ENCODE results near the gene PIK3R2.
A peak's percentile ranks its signal among the peaks of the same experiment; 100 is the strongest.
"Not testable (repeated sequence)": the region's sequence is repeated elsewhere in the genome, so short reads cannot be mapped to it uniquely, and the experiment has no call there.

The PIK3R2 gene

DNA sequence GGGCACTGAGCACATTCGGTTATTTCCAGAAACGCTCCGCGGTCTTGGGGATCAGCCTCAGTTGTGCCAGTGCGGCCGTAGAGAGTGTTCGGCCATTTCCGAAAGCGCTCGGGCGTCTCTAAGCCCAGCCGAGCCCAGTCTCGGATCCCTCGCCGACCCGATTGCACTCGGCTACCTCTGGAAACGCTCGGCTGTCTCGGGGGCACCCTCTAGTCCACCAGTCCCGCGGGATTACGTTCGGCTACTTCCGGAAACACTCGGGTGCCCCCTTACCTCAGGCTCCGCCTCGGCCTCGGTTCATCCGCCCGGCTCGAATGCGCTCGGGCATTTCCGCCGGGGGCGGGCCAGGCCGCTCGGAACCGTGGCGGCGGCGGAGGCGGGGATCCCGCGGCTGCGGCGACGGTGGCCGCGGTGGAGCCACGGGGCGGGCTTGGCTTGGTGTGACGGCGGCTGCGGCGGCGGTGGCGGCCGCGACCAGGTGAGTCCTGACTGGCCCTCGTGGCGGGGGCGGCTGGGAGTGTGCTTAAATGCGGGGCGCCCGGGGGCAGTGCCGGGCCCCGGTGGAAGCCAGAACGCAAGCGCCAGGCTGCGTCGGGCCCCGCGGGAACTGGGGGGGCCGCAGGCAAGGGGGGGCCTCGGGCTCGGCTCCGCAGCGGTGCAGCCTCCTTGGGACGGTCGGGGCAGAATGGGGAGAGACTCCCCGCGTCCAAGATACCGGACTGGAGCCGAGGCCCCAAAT is at the start of gene PIK3R2:
Gene PIK3R2 (plus strand): TSS at position 347 of the 739 bp plus-strand sequence. CDS start 2,717 bp downstream, outside the sequence.
- DNase-seq = peak; percentile 100

DNA sequence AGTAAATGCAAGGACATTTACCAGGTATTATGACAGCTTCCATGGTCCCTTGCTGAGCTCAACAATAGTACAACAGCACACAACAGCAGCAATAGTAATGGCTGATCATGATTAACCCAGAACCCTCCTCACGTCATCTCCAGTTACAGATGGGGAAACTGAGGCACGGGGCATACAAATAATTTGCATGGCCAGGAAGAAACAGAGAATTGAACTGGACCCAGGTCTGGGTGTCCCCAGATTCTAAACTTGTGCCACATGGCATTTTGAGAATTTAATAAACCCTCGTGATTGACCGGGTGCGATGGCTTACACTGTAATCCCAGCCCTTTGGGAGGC is 48.2 kb upstream of the PIK3R2 start:
- DNase-seq = no peak

DNA sequence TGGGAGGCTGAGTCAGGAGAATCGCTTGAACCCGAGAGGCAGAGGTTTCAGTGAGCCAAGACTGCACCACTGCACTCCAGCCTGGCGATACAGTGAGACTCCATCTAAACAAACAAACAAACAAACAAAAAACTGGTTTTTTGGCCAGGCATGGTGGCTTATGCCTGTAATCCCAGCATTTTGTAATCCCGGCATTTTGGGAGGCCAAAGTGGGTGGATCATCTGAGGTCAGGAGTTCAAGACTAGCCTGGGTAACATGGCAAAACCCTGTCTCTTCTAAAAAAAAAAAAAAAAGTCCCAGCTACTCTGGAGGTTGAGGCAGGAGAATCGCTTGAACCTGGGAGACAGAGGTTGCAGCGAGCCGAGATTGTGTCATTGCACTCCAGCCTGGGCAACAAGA is 47.7 kb upstream of the PIK3R2 start:
- not testable (repeated sequence) for DNase-seq

DNA sequence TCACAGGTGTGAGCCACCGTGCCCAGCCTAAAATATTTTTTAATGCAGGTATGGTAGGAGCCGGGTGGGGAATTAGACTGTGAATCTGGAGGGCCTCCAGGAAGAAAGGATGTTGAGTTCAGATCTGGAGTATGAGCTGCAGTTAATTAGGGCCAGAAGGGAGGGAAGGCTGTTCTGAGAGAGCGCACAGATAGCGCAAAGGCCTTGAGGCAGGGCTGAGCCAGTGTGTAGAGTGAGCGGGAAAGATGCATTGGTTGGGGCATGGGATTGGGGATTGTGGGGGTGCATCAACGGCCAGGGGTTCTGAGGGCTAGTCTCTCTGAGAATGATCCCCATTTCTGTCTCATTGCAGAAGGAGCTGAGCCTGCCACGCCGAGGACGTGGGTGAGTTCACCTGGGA is 45.7 kb upstream of the PIK3R2 start:
- DNase-seq = no peak

DNA sequence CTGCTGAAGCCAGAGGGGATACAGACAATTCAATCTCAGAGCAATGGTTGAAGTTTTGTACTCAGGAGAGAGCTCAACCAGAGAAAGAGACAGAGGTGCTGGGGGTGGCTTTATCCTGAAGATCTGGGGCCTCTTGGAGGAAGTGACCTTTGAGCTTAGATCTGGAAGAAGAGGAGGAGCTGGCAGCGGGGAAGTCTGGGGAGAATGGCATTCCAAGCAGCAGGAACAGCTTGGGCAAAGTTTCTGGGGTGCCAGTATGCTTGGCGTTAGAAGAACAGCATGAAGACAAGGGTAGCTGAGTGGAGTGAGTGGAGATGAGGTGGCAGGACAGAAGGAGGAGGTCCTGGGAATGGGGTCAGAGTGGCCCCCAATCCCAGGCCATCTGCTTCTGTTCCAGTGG is 44.1 kb upstream of the PIK3R2 start:
- DNase-seq = no peak

DNA sequence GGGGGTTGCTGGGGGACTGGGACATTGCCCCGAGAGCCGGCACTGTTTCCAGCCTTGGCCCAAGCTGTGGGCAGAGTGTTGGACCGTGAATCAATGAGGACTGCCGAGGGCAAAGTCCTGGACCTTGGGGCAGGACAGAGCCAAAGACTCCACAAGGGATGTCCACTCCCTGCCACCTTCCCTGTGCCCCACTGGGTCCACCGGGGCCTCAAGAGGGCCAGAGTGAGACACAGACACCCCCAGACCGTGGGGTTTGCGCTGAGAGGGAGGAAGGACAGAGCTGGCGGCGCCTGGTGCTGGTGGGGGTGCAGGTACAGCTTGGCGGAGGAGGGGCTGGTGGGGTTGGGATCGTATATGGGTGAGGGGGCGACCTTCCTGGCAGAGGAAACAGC is 43.6 kb upstream of the PIK3R2 start:
- no peak for DNase-seq

DNA sequence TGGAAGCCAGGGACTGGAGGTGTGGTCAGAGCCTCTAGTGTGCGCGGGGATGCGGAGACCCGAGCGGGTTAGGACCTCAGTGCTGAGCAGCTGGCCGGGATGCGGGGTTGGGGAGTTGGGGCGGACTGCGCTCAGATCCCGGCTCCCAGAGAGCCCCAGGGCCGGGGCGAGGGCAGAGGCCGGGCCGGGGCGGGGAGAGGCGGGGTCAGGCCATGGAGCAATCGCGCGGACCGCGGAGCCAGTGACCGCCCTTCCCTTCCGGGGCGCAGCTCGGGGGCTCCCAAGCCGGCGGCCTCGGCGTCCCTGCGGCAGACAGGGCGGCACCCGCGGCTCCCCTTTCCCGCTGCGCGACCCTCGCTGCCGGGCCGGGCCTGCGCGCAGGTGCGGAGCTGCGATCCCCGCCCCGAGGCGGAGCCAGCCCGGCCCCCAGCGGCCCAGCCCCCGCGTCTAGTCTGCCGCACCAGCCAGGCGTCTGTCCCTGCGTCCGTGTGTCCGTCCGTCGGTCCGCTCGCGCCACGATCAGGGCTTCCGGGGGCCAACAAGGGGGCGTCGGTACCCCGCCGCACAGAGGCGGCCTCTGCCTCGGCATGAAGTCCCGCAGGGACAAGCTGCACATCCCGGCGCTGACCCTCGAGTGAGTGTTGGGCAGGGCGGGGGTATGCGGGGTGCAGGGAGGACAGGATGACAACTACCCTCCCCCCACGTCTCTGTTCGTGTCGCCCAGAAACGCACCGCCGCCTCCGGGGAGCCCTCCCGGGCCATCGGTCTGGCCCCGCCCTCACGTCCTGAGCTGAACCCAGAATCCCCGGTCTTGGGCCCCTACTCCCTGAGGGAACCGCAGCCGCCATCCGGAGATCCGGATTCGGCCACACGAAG is 43.0 kb upstream of the PIK3R2 start:
- DNase-seq = peak; percentile 61 to 74

DNA sequence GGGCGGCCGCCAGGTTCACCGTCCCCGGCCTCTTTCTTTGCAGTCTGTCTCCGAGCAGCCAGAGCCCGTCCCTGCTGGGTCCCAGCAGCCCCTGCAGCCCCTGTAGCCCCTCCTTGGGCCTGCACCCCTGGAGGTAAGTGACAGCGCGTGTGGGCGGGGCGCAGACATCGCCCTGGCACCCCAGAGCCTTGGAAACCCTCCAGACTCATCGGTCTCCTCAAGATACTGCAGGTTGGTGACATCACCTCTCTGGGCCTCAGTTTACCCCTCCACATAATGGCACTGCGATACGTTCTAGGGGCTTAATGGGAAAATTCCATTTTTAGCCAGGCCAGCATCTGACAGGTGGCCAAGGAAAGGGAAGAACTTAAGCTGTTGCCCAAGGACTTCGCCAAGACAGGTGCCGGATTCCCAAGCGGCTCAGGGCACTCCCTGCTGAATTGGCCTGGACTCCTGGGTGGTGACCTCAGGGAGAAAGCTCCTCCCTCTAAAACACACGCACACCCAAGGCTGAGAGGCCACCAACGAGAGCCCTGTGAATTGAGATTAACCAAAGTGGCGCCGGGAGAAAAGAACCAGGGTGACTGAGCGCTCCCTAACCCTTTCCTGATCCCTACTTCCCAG is 42.2 kb upstream of the PIK3R2 start:
- no peak for DNase-seq

DNA sequence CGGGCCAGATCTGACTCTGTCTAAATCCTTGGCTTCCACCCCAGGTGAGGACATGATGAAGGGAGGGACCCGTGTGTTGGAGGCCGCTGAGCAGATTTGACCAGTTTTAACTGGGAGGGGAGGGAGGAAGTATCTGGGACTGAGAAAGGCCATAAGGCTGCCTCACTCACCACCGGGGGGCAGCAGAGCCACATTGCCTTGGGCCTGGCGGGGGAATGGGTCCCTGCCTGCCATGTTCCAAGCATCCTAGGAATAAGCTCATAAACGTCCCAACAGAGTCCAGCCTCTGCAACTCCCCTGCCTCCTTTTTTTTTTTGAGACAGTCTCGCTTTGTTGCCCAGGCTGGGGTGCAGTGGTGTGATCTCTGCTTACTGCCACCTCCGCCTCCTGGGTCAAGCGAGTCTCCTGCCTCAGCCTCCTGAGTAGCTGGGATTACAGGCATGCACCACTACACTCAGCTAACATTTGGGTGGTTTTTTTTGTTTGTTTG is 39.9 kb upstream of the PIK3R2 start:
- DNase-seq = peak; percentile 87 to 90

DNA sequence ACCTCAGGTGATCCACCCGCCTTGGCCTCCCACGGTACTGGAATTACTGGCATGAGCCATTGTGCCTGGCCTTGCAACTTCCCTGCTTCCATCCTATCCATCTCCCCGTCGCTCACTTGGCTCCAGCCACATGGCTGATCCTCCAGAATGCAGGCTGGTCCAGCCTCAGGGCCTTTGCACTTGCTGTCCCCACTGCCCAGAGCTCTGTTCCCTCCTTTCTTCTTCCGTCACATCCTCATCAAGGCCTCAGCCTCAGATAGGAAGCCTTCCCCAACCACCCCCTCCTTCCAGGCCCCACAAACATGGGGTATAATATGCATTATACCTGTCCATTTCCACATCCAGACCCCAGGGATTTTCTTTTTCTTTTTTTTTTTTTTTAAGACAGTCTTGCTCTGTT is 39.1 kb upstream of the PIK3R2 start:
- no peak for DNase-seq

DNA sequence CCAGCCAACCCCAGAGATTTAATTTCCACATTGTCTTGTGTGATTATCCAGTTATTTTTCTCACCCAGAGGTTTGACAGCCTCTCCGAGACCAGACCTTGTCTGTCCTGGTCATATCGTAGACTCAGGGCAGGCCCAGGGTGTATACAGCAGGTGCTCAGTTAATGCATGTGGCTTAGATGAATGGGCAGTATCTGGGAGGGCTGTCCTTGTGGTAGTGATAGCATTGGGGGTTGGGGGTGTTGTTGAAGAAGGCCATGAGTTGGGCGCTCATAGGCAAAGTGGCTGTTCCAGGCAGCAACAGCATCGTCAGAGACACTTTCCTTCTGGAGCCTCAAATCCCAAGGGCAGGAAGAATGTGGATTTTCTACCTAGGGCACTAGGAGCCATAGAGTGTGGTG is 38.5 kb upstream of the PIK3R2 start:
- no peak for DNase-seq

DNA sequence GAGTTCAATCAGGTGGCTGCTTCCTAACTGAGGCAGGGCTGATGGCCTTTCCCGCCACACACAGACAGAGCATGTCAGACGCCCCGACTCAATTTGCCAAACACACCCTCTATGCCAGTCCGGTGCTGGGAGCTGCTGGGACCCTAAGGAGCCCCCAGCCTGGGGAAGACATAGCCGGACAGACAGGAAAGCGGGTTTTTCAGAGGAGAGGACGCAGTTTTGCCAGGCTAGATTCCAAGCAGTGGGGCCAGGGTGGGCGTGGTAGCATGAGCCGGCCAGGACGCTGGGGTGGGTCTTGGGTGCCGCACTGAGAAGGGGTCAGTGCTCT is 35.6 kb upstream of the PIK3R2 start:
- DNase-seq = no peak

DNA sequence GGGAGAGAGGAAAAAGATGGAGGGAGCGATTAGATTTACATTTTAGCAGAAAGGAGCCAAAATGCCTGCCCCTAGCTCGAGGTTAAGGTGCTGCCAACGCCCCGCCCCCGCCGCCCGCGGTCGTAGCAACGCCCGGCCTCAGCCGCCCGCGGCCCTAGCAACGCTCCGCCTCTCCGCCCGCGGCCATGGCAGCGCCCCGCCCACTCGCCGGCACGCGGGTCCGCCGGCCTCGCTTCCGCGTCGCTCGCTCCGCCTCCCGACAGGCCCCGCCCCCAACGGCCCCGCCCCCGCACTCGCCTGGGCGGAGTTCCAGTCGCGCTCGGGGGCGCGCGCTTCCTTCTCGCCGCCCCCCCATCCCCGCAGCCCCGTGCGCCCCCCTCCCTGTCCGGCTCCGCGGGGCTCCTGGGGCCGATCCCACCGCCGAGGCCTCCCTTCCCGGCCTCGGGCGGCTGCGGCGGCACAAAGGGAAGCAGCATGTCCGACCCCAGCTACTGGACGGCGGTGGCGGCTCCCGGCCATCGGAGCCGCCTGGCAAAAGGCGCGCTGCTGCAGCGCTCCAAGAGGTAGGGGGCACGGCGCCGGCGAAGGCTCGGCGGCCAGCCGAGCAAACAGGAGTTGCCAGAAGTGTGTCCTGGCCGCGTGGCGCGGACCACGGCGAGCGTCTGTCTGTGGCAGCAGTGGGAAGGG is 35.1 kb upstream of the PIK3R2 start:
- peak; percentile 96 to 97 for DNase-seq

DNA sequence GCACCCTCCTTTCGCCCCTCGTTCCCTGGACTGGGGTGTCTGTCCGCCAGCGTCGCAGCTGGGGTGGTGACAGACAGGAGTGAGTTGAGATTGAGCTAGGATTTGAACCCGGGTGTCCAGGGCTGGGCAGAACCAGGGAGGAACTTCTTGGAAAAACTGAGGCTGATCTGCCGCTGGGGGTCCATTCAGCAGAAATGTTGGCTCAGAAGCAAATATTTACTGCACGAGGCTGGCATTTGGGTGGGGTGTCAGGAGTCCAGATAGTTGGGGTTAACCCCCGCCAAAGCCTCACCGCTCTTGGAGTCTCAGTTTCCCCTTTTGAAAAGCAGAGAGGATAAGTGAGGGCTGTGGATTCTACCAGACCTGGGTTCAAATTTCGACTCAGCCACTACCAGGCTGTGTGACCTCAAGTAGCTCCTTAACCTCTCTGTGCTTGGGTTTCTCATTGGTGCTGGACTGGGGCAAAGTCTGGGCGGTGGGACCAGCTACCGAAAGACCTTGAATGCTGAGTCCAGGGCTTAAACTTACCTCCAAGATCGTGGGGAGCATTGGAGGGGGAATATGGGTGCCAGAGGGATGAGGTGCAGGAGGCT is 34.4 kb upstream of the PIK3R2 start:
- DNase-seq = peak; percentile 31

DNA sequence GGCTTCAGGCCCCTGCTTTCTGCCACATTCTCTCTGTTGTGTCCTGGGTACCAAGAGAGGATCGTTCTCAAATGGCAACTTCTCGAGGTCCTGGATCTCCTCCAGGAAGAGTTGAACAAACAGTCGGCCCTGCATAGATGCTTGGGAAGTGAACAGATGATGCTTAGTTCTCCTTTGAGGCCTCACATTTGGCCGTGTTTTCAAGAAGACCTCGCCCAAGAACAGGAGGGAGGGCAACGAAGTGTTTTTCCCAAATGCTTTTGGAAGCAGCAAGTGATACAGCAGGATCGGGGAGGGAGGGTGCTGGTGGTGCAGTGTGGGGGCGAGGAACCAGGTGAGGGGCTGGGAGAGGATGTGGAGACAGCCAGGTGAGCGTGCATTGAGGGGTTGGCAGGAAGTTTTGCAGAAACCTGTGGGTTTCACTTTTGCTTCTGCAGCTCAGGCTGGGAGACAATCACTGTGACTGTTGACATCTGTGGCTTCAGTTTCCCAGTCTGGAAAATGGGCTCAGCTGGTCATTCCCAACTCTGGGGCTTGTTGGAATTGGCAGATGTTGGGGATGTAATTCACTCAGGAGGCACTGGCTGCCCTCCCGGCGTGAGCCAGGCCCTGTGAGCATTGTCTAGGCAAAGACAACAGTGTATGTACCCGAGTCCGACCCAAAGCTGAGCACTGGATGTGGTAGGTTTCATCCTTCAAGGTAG is 33.8 kb upstream of the PIK3R2 start:
- DNase-seq = peak; percentile 55 to 63

DNA sequence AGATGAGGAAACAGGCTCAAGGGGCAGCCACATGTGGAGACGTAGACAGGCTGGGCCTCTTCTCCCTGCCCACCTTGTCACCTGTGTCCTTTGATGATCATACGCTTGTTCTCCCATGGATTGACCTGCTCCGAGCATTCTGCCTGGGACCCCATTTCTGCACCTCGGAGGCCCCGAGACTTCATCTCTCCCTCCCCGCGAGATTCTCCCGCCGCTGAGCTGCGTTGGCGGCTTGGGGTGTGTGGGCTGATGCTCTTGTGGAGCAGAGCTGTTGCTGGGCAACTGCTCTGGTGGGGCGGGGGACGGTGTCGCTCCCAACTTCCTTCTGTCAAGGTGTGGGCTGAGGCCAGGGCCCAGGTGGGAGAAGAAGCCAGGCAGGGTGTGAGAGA is 33.3 kb upstream of the PIK3R2 start:
- DNase-seq = peak; percentile 62 to 69

DNA sequence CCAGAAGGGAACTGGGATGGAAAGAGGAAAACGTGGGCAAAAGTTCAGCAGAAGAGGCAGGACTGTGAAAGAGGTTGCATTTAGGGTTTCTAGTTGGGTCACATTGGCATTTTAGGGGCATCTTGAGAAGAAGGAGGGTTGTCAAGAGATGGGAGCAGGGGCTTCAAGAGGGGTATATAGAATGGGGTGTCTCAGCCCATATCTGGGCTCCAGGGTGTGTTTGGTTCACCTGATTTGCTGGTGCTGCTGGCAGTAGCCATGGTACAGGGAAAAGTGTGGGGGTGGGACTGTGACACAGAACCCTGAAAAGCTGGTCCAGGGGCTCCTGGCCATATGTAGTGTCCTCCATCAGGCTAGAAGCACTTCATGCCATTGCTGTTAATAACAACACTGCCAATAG is 32.8 kb upstream of the PIK3R2 start:
- no peak for DNase-seq

DNA sequence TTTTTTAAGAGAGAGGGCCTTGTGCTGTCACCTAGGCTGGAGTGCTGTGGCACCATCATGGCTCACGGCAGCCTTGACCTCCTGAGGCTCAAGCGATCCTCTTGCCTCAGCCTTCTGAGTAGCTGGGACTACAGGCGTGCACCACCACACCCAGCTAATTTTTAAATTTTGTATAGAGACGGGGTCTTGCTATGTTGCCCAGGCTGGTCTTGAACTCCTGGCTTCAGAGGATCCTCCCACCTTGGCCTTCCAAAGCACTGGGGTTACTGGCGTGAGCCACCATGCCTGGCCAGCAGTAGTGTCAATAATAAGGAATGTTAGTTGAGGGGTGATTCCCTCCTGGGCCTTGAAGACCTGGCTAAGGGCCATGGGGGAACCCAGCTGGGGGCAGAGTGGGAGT is 31.8 kb upstream of the PIK3R2 start:
- DNase-seq = no peak

DNA sequence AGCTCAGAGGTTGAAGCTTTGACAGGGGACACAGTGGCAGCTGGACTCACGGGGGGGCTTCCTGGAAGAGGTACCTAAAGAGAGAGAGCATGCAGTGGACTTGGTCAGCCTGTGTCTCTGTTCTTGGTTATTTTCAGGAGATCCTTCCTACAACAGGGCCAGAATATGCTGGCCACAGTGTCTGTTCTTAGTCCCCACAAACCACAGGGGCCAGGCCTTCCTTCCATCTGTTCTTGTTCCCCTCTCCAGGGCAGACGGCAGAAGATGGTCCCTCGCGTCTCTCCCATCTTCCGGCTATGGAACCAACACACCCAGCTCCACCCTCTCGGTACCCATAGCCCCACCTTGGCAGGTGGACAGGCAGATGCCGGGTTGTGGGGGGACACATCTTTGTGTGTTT is 30.5 kb upstream of the PIK3R2 start:
- no peak for DNase-seq

DNA sequence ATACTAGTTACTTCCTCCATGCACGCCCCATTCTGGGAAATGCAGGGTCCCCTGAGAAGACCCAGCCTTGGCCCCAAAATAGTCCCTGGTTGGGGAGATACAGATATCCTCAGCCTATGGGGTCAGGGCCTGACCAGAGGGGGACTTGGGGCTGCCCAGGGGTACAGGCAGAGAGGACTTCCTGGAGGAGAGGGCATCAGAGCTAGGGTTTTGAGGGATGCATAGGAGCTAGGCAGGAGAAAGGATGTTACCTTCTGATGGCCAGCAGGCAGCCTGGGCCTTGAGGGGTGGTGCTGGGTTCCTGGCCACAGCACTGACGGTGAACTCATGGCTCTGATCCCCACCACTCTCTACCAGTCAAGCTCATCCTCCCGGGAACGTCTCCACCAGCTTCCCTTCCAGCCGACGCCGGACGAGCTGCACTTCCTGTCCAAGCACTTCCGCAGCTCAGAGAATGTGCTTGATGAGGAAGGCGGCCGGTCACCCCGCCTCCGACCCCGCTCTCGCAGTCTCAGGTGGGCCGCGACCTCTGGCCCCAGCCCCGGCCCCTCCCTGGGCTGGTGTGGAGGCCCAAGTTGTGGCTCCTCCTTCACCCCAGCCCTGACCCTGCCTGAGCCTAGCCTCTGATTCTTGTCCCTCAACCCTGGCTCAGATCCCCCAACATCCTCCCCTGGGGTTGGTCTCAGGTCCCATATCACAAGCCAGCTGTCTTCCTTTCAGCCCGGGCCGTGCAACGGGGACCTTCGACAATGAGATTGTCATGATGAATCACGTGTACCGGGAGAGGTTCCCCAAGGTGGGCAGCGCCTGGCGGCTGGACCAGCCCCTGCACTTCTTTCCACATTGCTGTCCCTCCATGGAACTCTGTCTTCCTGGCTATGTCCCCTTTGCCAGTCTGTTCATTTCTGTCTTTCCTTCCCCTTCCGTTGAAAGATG is 29.8 kb upstream of the PIK3R2 start:
- DNase-seq = no peak

DNA sequence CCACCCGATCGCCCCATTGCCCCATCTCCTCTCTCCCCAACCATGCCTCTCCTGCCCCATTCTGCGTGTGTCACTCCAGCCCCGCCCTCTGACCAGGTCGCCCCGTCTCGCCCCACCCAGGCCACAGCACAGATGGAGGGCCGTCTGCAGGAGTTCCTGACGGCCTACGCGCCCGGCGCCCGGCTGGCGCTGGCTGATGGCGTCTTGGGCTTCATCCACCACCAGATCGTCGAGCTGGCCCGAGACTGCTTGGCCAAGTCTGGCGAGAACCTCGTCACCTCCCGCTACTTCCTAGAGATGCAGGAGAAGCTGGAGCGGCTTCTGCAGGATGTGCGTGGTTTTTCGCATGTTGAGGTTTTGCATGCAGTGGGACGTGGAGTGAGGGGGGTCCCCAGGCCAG is 29.1 kb upstream of the PIK3R2 start:
- no peak for DNase-seq
